Iris pigment epithelial cell (primary cell): Measurements from ENCODE around the gene HDAC7.

Experiments
- DNase-seq: peaks from one replicate; pipeline ENCODE4 v3.0.0-alpha.2; 2011; ENCODE audit warnings: low read depth

HDAC7 gene

DNA sequence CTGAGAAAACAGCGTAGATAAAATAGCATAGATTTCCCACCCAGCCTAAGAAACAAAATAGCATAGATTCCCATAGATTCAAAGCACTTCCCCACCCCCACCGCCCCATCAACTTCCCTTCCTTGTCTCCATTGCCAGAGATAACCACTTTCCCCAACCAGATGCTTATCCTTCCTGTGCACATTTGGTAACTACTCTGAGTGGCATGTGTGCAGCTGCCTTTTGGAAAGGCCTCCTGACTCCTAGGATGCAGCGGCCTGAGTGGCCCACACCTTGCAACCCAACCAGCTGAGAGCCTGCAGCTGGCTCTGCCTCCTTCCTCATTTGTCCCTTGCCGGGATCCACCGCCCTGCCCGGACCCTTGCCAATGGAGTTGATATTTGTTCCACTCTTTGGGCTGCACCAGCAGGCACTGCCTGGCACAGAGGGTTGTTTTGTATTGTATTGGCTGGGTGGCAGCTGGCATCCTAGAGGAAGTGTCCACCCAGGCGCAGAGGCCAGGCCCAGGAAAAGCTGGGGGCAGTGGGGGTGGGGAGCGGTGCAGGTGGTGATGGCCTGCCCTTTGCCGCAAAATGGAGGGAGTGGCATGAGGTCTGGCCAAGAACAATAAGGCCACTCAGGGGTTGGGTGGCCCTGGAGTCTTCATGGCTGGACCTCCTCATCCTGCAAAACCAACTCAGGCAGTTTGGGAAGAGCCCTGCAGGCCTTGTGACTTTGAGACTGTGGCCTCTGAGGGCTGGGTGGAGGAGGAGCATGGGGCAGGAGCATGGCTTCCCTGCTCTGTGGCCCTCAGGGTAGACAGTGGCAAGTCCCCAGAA, 41.8 kb downstream of the HDAC7 start:
- DNase-seq: no peak

DNA sequence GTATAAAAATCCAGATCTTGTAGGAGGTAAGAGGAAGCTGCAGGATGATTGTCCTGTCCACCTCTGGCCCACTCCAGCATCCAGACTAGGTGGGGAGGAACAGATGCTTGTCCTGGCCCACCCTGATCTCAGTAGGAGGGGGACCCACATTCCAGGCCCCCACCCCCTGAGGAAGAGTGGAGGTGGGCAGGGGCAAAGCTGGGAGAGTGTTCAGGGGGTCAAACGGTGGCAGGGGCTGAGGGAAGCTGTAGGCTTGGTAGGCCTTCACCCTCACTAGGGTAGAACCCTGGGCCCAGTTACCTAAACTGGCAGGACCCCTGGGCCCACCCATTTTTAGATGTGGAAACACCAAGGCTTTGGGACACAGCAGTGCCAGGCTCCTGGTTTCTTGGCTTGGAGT, 42.6 kb downstream of the HDAC7 start:
- DNase-seq: no peak

DNA sequence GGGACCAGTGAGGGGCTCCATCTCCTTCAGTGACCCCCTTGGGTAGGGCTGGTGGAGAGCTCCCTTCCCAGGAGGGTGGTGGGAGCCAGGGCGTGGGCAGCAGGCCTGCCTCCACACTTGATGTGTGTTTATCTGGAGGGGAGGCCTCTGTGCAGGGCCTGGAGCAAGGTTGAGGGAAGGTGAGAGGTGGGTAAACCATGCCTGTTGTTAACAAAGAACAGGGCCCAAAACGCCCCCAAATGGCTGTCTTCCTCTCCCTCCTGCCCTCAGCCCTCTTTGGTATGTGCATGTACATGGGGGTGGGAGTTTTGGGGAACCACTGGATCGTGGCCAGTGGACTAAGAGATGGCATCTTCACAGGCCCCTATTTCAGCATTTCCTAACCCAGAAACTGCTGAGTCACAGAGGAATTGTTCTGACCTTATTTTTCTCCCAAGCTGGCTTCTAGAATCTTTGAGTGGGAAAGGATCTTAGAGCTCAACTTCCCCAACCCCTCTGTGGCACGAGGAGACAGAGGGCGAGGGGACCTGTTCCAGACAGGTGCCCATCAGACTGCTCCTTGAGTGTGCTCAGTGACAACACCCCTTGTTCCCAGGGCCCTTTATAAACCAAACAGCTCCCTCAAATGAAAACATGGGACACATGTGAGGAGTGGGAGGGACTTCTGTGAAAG, 43.1 kb downstream of the HDAC7 start:
- DNase-seq: peak; percentile 63

DNA sequence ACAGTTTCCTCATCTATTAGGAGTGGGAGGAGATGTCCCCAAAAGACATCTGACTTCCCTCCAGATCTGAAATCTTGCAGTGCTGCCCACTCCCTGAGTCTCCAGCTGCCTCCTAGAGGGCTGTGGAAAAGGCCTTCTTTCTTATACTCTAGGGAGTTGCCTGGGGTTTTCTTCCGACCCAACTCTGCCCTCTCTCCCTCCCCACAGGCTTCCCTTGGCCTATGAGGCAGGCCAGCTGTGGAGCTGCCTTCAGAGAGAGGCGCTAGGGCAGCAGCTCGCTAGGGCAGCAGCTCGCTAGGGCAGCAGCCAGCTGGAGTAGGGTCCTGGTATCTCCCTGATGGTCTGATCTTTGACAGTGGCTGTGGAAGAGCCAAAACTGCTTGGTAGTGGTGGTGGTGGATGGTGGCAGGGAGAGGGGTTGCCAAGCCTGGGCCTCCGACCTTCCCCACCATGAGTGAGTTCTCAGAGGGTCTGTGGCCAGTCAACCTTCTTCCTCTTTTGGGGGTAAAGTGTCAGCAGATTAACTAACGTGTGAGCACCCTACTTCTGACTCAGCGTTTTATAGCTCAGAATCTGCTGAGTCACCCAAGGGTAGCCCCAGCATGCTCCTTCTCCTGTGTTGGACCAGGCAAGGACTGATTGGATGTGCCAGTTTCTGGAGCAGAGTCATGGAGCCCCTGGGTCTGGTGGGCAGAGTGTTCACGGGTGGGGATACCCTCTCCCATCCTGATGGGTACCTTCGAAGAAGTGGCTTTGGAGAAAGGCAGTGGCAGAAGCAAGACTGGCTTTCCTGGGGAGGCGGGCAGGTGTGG, 44.4 kb downstream of the HDAC7 start:
- peak; percentile 45 for DNase-seq

DNA sequence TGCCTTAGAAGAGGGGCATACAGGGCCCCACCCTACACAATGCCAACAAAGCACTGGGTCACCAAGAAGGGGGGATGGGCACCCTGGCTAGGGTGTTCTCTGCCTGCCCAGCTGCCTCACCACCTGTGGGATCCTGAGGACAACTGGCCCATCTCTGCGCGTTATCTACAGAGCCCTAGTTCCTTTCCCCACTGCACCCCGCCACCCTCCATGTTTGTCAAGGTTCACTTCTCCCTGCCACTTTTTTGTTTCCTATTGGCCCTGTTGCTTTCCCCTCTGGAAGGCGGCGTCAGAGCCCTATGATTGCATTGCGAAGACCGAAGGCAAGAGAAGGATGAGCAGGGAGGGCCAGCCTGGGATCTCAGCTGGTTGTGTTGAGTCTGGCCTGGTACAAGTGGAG, 45.0 kb downstream of the HDAC7 start:
- no peak for DNase-seq

DNA sequence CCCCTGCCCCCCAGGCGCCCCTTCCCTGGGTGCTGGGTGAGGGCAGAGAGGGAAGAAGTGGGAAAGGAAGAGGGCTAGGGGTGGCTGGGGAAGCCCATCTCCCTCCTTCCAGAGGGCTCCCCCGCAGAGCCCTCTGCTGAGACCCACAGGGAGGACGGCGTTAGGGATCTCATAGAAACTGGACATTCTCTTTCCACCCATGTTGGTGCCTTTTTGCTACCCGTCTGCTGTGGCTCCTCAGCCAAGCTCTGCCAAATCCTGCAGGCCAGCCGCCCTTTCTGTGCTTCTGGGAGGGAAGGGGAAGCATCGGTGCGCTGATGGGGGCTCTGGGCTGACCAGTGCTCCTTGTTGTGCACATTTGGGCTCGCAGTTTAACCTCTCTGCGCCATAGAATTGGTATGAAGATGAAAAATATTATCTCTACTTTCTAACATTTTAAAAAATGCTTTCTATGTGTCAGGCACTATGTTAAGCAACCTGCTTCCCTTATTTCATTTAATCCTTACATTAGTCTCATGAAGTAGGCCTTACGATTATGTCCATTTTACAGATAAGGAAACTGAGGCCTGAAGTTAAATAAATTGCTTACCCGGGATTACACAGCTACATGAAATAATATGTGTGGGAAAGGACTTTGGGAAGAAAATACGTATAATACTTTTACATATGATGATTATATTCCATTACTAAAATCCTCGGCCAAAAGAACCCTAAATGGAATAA, 45.7 kb downstream of the HDAC7 start:
- DNase-seq: no peak

DNA sequence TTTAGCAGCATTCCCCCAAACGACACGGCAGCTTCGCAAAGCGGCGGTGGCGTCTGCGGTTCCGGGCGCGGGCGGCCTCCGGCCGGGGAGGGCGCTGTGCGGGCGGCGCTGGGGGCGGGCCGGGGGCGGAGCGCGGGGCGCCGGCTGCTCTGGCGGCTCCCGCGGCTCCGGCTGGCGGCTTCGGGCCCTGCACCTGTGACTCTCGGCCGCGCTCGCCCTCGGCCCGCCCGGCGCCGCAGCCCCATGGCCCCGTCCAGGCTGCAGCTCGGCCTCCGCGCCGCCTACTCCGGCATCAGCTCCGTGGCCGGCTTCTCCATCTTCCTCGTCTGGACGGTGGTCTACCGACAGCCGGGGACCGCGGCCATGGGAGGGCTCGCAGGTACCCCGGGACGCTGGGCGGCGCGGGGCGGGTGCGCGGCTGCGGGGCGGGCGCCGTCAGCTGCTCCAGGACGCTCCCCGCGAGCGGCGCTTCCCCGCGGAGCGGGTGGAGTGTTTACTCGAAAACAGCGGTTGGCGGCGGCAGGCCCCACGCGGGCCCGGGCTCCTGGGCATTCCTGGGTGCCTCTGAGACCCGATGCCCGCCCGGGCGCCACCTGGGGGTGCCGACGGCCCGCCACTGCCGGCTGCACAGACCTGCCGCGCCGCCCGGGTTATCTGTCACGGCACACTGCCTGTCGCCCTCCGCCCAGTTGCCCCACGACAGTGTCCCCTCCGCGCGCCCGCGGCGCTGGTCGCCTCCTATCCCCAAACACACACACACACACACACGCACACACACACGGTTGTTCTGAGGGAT, 46.4 kb downstream of the HDAC7 start, which contains the start of gene SLC48A1:
SLC48A1 (plus strand) TSS at position 177 of the 796 bp plus-strand sequence; CDS start at position 244, 67 bp downstream.
- peak; percentile 56 for DNase-seq

DNA sequence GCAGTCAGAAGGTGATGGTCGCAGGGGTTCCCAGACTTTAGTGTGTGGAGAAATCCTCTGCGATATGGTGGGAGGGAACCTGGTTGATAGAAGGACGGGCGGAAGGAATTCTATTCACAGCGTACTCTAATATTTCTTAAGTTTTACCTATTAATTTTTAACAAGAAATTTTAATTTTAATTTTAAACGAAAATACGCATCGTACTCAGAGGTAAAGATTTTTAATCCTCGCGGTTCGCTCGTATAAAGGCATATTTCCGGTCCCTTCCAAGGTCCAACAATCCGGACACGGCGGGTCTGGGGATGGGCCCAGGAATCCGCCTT, 47.0 kb downstream of the HDAC7 start:
- DNase-seq: no peak

DNA sequence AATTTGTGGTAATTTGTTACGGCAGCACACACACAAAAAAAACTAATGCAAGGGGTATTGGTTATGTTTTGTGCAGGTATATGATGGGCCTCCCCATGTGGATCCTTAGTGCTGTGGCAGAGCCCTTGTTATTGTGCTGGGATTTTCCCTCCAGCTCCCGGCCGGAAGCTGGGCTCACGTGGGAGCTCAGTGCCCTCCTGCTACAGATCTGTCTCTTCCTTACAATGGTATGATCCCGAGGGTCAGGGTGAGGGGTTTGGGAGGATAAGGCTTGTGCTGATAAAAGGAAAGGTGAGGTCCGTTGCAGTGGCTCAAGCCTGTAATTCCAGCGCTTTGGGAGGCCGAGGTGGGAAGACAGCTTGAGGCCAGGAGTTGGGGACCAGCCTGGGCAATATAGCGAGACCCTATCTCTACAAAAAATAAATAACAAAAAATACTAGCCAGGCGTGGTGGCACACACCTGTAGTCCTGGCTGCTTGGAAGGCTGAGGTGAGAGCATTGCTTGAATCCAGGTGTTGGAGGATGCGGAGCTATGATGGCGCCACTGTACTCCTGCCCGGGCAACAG, 47.5 kb downstream of the HDAC7 start:
- DNase-seq: no peak

DNA sequence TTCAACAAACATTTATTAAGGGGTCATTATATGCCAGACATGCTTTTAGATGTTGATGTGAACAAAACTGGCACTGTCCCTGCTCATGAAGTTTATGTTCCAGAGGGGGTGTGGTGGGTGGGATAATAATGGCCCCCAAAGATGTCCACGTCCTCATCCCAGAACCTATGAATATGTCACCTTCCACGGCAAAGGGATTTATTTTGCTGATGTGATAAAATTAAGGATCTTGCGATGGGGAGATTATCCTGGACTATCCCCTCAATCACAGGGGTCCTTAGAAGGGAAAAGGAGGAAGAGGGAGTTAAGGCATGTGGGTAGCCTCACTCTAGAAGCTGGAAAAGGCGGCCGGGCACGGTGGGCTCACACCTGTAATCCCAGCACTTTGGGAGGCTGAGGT, 48.4 kb downstream of the HDAC7 start:
- no peak for DNase-seq

DNA sequence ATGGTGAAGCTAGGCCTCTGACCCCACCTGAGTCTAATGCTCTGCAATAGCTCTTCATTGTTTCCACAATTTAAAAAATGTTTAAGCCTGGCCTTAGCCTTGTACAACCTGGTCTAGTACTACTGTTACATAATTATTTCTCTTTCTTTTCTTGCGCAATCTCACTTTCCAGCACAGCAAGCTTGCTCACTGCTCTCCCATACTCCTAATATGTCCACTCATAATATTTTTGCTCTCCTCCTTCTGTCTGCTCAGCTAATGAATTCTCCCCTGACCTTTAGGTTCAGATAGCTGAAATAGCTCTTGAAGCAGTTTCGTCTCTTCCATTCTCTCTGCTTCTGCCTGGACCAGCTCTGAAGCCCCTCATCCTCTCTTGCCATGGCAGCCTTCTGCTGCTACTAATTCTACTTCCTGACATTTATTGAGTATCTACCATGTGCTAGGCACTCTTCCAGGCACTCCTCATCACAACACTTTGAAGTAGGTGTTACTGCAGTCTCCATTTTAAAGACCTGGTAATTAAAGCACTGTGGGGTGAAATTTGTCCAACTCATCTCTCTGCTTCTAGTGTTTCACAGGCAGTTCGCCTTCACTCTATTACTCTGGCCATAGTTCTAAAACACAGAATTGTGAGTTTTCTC, 49.5 kb downstream of the HDAC7 start:
- peak; percentile 72 for DNase-seq

DNA sequence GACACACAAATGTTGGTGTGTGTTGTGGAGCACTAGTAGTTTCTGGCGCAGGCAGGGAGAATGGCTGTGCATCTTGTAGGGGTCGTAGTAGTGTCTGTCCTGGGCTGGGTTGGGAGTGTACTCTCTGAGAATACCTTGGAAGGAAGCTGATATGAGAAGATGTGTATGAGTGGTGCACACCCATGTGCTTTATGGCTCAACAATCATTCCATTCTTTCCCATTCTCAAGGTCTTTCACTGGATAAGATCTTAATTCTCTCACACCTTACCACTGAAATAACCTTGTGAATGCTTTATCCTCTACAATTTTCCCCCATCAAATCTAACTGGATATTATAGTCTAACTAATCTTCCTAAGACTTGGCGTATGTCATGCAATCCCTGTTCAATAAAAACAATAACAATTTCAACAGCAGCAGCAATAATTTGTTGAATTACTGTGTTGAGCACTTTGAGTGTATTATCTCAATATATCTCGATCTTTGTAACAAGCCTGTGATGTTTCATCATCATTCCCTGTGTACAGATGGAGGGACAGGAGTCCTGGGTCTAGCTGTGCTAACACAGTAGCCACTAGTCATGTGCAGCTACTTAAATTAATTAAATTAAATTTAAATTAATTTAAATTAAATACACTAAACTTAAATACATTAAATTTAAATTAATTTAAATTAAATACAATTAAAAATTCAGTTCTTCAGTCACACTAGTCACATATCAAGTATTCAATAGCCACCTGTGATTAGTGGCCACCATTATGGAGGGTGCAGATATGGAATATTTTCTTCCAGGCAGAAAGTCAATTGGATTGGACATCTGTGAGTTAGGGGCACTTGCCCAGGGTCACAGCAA, 50.2 kb downstream of the HDAC7 start:
- no peak for DNase-seq

DNA sequence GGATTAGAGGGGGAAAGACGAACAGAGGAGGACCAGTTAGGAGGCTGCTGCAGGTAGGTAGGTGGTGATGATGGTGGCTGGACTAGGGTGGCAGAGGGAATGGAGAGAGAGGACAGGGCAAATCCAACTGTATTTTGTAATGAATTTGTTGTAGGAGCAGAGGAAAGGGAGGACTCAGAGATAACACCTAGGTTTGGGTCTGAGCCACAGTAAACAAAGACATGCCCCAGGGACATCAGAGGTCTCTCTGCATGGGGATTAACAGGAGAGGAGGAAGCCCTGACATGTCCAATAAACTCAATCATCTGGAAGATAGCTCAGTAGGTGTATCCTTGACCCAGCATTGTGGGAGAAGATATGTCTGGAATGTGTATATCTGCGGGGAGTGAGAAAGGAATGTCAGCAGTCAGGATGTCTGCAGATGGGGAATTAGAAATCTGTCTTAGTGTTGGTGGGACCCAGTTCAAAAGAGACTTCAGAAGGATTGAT, 51.3 kb downstream of the HDAC7 start:
- peak; percentile 48 for DNase-seq

DNA sequence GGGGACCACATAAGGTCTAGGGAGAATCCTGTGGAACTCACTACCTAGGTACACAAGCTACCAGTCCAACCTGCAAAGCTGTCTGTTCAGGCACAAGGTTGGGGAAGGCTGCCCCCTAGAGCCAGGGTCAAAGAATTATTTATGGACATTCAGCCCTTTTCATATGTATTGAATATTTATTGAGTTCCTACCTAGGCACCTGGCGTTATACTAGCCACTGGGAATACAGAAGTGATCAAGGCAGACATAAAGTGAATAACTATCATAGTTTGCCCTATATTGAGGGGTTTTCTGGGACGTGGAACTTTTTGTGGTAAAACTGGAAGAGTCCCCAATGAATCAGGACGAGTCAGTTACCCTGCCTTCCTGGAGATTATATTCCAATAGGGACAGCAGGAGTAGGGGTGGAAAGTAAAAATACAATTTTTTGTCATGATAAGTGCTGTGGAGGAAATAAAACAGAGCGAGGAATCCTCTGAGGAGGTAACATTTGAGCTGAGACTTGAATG, 52.4 kb downstream of the HDAC7 start:
- no peak for DNase-seq

DNA sequence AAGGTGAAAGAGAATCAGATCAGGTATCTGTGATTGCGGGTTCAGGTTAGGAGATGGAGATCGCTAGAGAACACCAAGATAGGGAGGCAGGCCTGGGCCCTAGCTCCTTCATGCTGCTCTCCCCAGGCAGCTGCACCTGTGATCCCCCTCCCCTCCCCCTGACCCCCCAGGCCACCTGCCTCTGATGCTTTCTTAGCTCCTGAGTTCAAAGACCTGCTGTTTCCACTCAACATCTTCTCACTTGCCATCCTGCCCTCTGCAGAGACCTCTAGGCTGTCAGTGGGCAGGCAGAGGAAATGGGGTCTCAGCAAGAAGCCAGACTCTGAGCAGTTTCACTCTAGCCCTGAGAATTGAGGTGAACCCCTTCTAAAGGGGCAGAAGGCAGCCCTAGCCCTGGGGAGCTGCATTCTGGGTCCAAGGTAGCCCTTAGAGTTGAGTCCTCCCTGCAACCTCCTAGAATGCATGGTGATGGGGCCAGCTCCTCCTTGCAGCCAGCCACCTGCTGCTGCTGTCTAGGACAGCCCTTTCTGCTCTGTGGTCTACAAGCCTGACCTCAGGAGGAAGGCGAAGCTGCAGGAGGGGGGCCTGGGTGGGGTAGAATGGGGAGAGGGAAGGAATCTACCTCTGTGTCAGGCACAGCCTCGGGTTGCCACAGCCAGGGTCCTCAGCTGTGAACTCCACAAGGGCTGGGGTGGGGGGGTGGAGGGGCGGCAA, 53.0 kb downstream of the HDAC7 start:
- no peak for DNase-seq

DNA sequence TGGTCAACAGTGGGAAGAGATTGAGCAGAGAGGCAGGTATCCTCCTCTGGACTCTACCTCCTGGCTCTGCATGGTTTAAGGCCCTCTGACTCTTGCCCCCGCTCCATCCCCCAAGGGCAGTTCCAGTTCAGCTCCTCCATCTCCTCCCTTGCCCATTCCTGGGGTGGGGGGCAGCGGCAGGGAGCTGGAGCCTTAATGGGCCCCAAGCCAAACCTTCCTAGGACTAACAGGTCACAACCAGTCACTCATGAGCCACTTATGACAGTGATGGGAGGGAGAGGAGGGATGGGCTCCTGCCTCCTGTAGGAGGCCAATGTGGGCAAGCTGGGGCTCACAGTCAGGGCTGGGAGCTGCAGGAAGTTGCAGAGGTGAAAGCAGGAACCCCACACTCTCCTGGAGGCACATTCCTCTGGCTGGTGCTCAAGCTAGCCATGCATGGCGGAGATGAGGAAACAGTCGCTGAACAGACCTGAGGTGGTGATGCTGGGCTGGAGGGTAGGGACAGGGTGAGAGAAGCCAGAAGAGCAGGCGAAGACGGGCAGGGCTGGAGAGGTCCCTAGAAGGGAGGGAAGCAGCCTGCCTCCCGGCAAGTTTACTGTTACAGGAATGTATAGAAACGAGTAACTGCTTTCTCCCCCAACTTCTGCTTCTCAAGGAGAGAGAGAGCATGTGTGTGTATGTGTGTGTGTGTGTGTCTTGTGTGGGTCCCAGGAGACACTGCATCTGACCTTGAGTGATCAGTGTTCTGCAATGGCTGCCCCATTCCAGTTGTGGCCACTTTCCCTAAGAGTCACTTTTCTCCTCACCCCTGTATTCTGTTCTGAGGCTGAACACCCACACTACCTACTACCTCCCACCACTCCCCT, 56.0 kb downstream of the HDAC7 start:
- DNase-seq: no peak

DNA sequence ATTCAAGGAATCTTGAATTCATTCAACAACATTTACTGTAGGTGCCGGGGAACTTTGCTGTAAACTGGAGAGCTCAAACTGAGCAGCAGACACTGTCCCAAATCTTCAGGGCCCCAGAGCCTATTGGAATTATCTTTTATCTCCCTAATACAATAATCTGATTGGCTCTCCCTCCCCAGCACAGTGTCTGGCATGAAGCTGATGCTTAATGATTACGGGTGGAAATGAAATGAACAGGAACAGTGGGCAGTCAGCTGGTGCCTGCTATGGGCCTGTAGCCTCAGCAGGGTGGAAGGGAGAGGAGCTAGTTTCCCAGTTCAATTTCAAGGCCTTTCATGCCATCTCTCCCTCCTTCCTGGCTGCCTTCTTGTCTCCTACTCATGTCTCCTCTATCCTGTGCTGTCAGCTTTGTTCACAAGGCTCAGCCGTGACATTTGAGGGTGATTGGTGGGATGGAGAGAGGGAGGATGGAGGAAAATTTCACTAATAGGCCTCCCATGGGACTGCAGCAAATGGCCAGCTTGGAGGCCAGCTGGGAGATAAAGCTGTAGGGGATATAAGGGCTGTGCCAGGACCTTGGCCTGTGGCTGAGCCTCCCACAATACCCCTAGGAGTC, 56.7 kb downstream of the HDAC7 start:
- DNase-seq: no peak
